CD14-positive monocyte (primary cell): ENCODE measurements around the gene RAB3D. TPM values are rescaled to one million over a fixed set of nuclear protein-coding genes. Genes with fewer than 3 reads are reported as not detected.
"Not testable (repeated sequence)": the region's sequence is repeated elsewhere in the genome, so short reads cannot be mapped to it uniquely, and the experiment has no call there.

ENCODE experiments used
- DNase-seq, 3 donors: peaks; one replicate each; pipeline ENCODE4 v3.0.0-alpha.2; 2011 to 2022
- H2AFZ ChIP-seq: 2 replicates; pipeline ENCODE4 v1.6.0; 2012; ENCODE audit warnings: mild to moderate bottlenecking, low read depth, low read length, inconsistent platforms; ENCODE audit not compliant: insufficient read depth, poor library complexity, severe bottlenecking
- H3K27ac ChIP-seq, 2 donors: 1 replicate in 1 of 2; 2 replicates in 1 of 2; pipeline ENCODE4 v1.5.1; 2012 to 2013; ENCODE audit warnings: low read length in 2 of 2, control low read depth in 1 of 2, inconsistent platforms in 1 of 2, low read depth in 1 of 2, mild to moderate bottlenecking in 1 of 2
- H3K27me3 ChIP-seq, 2 donors: one replicate each; pipeline versions ENCODE4 v1.6.0 to v1.6.1; 2011 to 2013; ENCODE audit warnings: low read length in 2 of 2; ENCODE audit not compliant: control insufficient read depth in 2 of 2, insufficient read depth in 2 of 2
- H3K36me3 ChIP-seq, 2 donors: replicated peaks in 1 of 2; 1 replicate in 1 of 2; 2 replicates in 1 of 2; pipeline versions ENCODE4 v1.5.1 to v1.6.1; 2012 to 2013; ENCODE audit warnings: low read length in 2 of 2, control low read depth in 1 of 2, inconsistent platforms in 1 of 2, mild to moderate bottlenecking in 1 of 2; ENCODE audit not compliant: insufficient read depth in 2 of 2, control insufficient read depth in 1 of 2
- H3K4me1 ChIP-seq, 2 donors: 1 replicate in 1 of 2; 2 replicates in 1 of 2; pipeline versions ENCODE4 v1.5.1 to v1.6.1; 2012 to 2013; ENCODE audit warnings: low read length in 2 of 2, control low read depth in 1 of 2, inconsistent platforms in 1 of 2, mild to moderate bottlenecking in 1 of 2, moderate library complexity in 1 of 2; ENCODE audit not compliant: insufficient read depth in 2 of 2, control insufficient read depth in 1 of 2
- H3K4me2 ChIP-seq: replicated peaks from 2 replicates; pipeline ENCODE3; 2012; ENCODE audit warnings: low read length, moderate library complexity, mild to moderate bottlenecking; ENCODE audit not compliant: poor library complexity, severe bottlenecking; ENCODE audit errors: extremely low read depth
- H3K4me3 ChIP-seq, 3 experiments: fragments of 200-600 bp in 1 of 3; sonication (generic) in 1 of 3; replicated peaks in 1 of 3; 1 replicate in 2 of 3; 2 replicates in 1 of 3; pipeline ENCODE4 v1.5.1; 2011 to 2013; ENCODE audit warnings: low read length in 3 of 3, mild to moderate bottlenecking in 3 of 3, control low read depth in 2 of 3, low read depth in 2 of 3, inconsistent platforms in 1 of 3, moderate library complexity in 1 of 3
- H3K79me2 ChIP-seq: 2 replicates; pipeline ENCODE4 v1.6.0; 2012; ENCODE audit warnings: mild to moderate bottlenecking, control low read depth, inconsistent platforms, low read length, moderate library complexity; ENCODE audit not compliant: insufficient read depth
- H3K9ac ChIP-seq: 2 replicates; pipeline ENCODE4 v1.6.0; 2017; ENCODE audit warnings: low read length, mild to moderate bottlenecking; ENCODE audit not compliant: insufficient read depth, poor library complexity, severe bottlenecking
- H3K9me3 ChIP-seq, 2 donors: replicated peaks in 1 of 2; 1 replicate in 1 of 2; 2 replicates in 1 of 2; pipeline versions ENCODE4 v1.5.1 to v1.6.1; 2012 to 2013; ENCODE audit warnings: low read length in 2 of 2, control low read depth in 1 of 2; ENCODE audit not compliant: control insufficient read depth in 1 of 2, insufficient read depth in 1 of 2
- H4K20me1 ChIP-seq: 2 replicates; pipeline ENCODE4 v1.6.0; 2012; ENCODE audit warnings: mild to moderate bottlenecking, low read length, control low read depth, moderate library complexity; ENCODE audit not compliant: insufficient read depth
- H3K27ac Mint-ChIP-seq, 7 donors: one replicate each; pipeline ENCODE4 v1.8.0; 2020; ENCODE audit warnings: mild to moderate bottlenecking in 7 of 7, mixed read lengths in 7 of 7, moderate library complexity in 6 of 7, inconsistent platforms in 2 of 7
- H3K27me3 Mint-ChIP-seq, 3 donors: one replicate each; pipeline ENCODE4 v1.8.0; 2021 to 2022; ENCODE audit warnings: low read depth in 3 of 3, mild to moderate bottlenecking in 3 of 3, mixed read lengths in 3 of 3, moderate library complexity in 3 of 3, inconsistent platforms in 1 of 3
- H3K36me3 Mint-ChIP-seq, 2 donors: one replicate each; pipeline ENCODE4 v1.8.0; 2020; ENCODE audit warnings: mixed read lengths in 2 of 2, inconsistent platforms in 1 of 2, mild to moderate bottlenecking in 1 of 2
- H3K4me1 Mint-ChIP-seq: one replicate; pipeline ENCODE4 v1.8.0; 2020; ENCODE audit warnings: mild to moderate bottlenecking, mixed read lengths
- H3K4me3 Mint-ChIP-seq, 2 donors: one replicate each; pipeline ENCODE4 v1.8.0; 2020; ENCODE audit warnings: mild to moderate bottlenecking in 2 of 2, mixed read lengths in 2 of 2, moderate library complexity in 1 of 2
- H3K9me3 Mint-ChIP-seq, 7 donors: one replicate each; pipeline ENCODE4 v1.8.0; 2020 to 2022; ENCODE audit warnings: mixed read lengths in 7 of 7, mild to moderate bottlenecking in 6 of 7, moderate library complexity in 6 of 7, inconsistent platforms in 2 of 7
- WGBS: methylation state at CpG from one replicate; pipeline ENCODE4 v1.1.5; 2013; ENCODE audit warnings: missing lambda C conversion rate; ENCODE audit not compliant: insufficient coverage; 5-methylcytosine and 5-hydroxymethylcytosine counted together
- intact Hi-C, 2 donors: fragments of 100-400 bp; cut with micrococcal nuclease; formaldehyde crosslinking; loops; one replicate each; pipeline versions ENCODE4 v1.15.0 to v1.15.1; 2023
- polyA plus RNA-seq, 3 donors: library from polyadenylated mRNA; depleted of rRNA in 1 of 3; unstranded in 2 of 3; stranded (reverse) in 1 of 3; fragments of 300-500 nt in 2 of 3; fragments of >200 nt in 1 of 3; fragmentation: Illumina TruSeq in 2 of 3; gene quantifications; 1 replicate in 2 of 3; 2 replicates in 1 of 3; pipeline ENCODE4 v1.2.3, GENCODE V29; 2012 to 2021
- TF ChIP-seq, protein P1 (sequence below): fragments of 200-600 bp; IDR thresholded peaks from one replicate; pipeline ENCODE4 v1.8.0; 2022; ENCODE audit warnings: antibody characterized with exemption, mild to moderate bottlenecking

The RAB3D gene
- polyA plus RNA-seq, 3 donors = 52.9 to 78.1 (median 60.8) TPM

DNA sequence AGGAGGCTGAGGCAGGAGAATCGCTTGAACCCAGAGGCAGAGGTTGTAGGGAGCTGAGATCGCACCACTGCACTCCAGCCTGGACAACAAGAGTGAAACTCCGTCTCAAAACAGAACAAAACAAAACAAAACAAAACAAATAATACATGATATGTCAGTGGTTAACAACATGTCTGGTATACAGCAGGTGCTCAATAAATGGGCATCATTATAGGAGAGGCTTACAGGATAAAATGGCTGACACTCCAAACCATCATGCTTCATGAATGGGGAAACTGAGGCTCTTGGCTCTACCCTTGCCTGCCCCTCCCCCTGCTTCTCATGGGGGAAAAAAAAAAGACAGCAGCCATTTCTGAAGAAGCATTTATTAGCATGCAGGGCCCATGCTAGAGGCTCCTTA lies 3.0 kb upstream of the RAB3D start:
- peaks cover 19% of the 10 kb centered on the region for H4K20me1 ChIP-seq
- no peak overlapping the region for H3K4me3 ChIP-seq
- peaks cover 6 to 28% of the 10 kb centered on the region in 2 donors for H3K36me3 Mint-ChIP-seq
- H3K4me2 ChIP-seq = no peak overlapping the region
- H2AFZ ChIP-seq = no peak overlapping the region
- H3K9me3 Mint-ChIP-seq = no peaks in the 10 kb centered on the region
- intact Hi-C loops = no loop called here
- no peak overlapping the region for H3K27ac ChIP-seq
- peak overlapping the region in 2 of 7 donors; percentile 3 to 52 for H3K27ac Mint-ChIP-seq
- H3K9ac ChIP-seq = no peak overlapping the region
- H3K4me1 ChIP-seq = peaks cover 55 to 71% of the 10 kb centered on the region in 2 donors
- no peak for DNase-seq
- TF ChIP-seq, protein P1, sequence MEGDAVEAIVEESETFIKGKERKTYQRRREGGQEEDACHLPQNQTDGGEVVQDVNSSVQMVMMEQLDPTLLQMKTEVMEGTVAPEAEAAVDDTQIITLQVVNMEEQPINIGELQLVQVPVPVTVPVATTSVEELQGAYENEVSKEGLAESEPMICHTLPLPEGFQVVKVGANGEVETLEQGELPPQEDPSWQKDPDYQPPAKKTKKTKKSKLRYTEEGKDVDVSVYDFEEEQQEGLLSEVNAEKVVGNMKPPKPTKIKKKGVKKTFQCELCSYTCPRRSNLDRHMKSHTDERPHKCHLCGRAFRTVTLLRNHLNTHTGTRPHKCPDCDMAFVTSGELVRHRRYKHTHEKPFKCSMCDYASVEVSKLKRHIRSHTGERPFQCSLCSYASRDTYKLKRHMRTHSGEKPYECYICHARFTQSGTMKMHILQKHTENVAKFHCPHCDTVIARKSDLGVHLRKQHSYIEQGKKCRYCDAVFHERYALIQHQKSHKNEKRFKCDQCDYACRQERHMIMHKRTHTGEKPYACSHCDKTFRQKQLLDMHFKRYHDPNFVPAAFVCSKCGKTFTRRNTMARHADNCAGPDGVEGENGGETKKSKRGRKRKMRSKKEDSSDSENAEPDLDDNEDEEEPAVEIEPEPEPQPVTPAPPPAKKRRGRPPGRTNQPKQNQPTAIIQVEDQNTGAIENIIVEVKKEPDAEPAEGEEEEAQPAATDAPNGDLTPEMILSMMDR = no peak
- H3K79me2 ChIP-seq = peaks cover 71% of the 10 kb centered on the region
- H3K27me3 Mint-ChIP-seq = peaks cover 0 to 3% (median 0%) of the 10 kb centered on the region in 3 donors
- H3K36me3 ChIP-seq = peaks cover 2 to 14% of the 10 kb centered on the region in 2 donors
- peaks cover 0 to 6% of the 10 kb centered on the region in 2 donors for H3K9me3 ChIP-seq
- H3K4me1 Mint-ChIP-seq = peaks cover 51% of the 10 kb centered on the region
- no CpG with 5 or more reads among the region's 3 CpGs for WGBS
- H3K4me3 Mint-ChIP-seq = no peak overlapping the region
- no peaks in the 10 kb centered on the region for H3K27me3 ChIP-seq

DNA sequence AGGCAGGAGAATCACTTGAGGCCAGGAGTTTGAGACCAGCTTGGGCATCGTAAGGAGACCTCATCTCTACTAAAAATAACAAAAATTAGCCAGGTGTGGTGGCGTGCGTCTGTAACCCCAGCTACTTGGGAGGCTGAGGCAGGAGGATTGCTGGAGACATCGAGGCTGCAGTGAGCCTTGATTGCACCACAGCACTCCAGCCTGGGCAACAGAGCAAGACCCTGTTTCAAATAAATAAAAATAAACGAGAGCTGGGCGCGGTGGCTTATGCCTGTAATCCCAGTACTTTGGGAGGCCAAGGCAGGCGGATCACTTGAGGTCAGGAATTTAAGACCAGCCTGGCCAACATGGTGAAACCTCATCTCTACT lies 626 bp upstream of the RAB3D start:
- not testable (repeated sequence) for DNase-seq
- peaks cover 54 to 70% of the 10 kb centered on the region in 2 donors for H3K4me1 ChIP-seq

More for the DNA sequence above, 626 bp upstream of the RAB3D start:
- peaks cover 19 to 31% of the 10 kb centered on the region in 2 donors for H3K36me3 ChIP-seq
- intact Hi-C loops, H3K9ac ChIP-seq, H3K27me3 ChIP-seq, H3K27me3 Mint-ChIP-seq, H3K9me3 ChIP-seq, H3K9me3 Mint-ChIP-seq: not testable (repeated sequence)
- H3K4me2 ChIP-seq = peak overlapping the region; percentile 88
- peak overlapping the region; percentile 78 to 97 (median 88) for H3K27ac Mint-ChIP-seq
- H2AFZ ChIP-seq = peak overlapping the region; percentile 75
- H3K4me3 ChIP-seq = peak overlapping the region in 1 of 3 experiments; percentile 99
- H3K79me2 ChIP-seq = peaks cover 78% of the 10 kb centered on the region
- WGBS = 97% methylated on average over 4 of the region's 8 CpGs
- peaks cover 43% of the 10 kb centered on the region for H4K20me1 ChIP-seq
- peaks cover 26 to 50% of the 10 kb centered on the region in 2 donors for H3K36me3 Mint-ChIP-seq
- H3K4me3 Mint-ChIP-seq = peak overlapping the region; percentile 91 to 99
- peak overlapping the region; percentile 51 to 85 for H3K27ac ChIP-seq
- peaks cover 46% of the 10 kb centered on the region for H3K4me1 Mint-ChIP-seq
